ENCODE results near the gene KIAA0319L.

DNA sequence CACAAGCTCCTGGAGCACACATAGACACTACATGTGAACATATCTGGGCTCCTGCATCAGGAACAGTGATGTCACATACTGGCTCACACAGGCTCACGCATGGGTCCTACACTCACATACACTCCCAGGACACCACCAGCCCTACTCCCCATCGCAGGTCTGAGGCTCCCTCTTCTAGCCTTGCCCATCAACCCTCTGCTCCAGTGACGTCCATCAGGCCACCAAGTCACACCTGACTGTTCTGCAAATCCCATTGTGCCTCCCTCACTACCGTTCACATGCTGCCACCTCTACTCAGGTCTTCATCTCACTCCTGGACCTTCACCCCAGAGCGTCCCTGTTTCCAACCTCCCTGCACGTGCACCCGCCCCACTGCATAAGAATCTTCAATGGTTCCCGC is 34.0 kb upstream of the KIAA0319L start:
- TF ChIP-seq POLR2AphosphoS5 (IDR thresholded peaks at IDR 0.05; ENCODE audit: insufficient read depth, low read depth, low read length) (no peak), EZH2 (IDR thresholded peaks at IDR 0.05; ENCODE audit: borderline replicate concordance, low read depth, low read length, severe bottlenecking) (no peak), POLR2A (IDR thresholded peaks at IDR 0.05; ENCODE audit: low read depth, low read length) (no peak), GATA2 (IDR thresholded peaks at IDR 0.05; ENCODE audit: insufficient read depth, insufficient read length, low read depth, low read length) (no peak), FOS (IDR thresholded peaks at IDR 0.05; ENCODE audit: borderline replicate concordance, insufficient read depth, low read length) (no peak), JUN (IDR thresholded peaks at IDR 0.05; ENCODE audit: borderline replicate concordance, insufficient read depth, insufficient read length, low read depth) (no peak), MYC (IDR thresholded peaks at IDR 0.05; ENCODE audit: low read depth, low read length) (no peak)
- TF ChIP-seq, protein P1, sequence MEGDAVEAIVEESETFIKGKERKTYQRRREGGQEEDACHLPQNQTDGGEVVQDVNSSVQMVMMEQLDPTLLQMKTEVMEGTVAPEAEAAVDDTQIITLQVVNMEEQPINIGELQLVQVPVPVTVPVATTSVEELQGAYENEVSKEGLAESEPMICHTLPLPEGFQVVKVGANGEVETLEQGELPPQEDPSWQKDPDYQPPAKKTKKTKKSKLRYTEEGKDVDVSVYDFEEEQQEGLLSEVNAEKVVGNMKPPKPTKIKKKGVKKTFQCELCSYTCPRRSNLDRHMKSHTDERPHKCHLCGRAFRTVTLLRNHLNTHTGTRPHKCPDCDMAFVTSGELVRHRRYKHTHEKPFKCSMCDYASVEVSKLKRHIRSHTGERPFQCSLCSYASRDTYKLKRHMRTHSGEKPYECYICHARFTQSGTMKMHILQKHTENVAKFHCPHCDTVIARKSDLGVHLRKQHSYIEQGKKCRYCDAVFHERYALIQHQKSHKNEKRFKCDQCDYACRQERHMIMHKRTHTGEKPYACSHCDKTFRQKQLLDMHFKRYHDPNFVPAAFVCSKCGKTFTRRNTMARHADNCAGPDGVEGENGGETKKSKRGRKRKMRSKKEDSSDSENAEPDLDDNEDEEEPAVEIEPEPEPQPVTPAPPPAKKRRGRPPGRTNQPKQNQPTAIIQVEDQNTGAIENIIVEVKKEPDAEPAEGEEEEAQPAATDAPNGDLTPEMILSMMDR (IDR thresholded peaks at IDR 0.05; ENCODE audit: extremely low read depth in 1 of 2, insufficient read depth in 1 of 2, low read depth in 1 of 2, low read length in 2 of 2) = no peak
- TF ChIP-seq, protein P2, sequence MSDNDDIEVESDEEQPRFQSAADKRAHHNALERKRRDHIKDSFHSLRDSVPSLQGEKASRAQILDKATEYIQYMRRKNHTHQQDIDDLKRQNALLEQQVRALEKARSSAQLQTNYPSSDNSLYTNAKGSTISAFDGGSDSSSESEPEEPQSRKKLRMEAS (IDR thresholded peaks at IDR 0.05; ENCODE audit: insufficient read depth, insufficient read length) = no peak
